ENCODE results near the gene ISOC1. TPM values are rescaled to one million over a fixed set of nuclear protein-coding genes. Genes with fewer than 3 reads are reported as not detected.

ISOC1 gene
- total and polyA plus RNA-seq, 10 of the 15 experiments (the other 5 are each of a cell fraction or from before 2014, with no cell fraction given) = 12.6 to 61.8 (median 29.9) TPM

GRCh38 chr5:129061849-129062248 lies 32.7 kb upstream of the ISOC1 start:
- Histone ChIP-seq H3K4me1 (ENCODE audit: control insufficient read depth, insufficient read depth, low read length) (no peaks in the 10 kb centered on the region), H3K27ac (ENCODE audit: control insufficient read depth, insufficient read depth) (no peak overlapping the region), H3K4me2 (ENCODE audit: control insufficient read depth, insufficient read depth) (no peak overlapping the region), H4K20me1 (ENCODE audit: control insufficient read depth, insufficient read depth) (no peaks in the 10 kb centered on the region), H3K36me3 (ENCODE audit: control insufficient read depth in 2 of 2, insufficient read depth in 2 of 2, low read length in 1 of 2) (no peaks in the 10 kb centered on the region), H3K79me2 (ENCODE audit: control insufficient read depth, insufficient read depth, low read length) (no peaks in the 10 kb centered on the region), H3K9ac (ENCODE audit: control insufficient read depth, insufficient read depth, low read length) (no peak overlapping the region), H3K9me3 (replicated peaks; ENCODE audit: control insufficient read depth, insufficient read depth, low read length) (no peaks in the 10 kb centered on the region), H3K4me3 (no peak overlapping the region), H3K27me3 (replicated peaks in 1 of 2; ENCODE audit: control insufficient read depth in 2 of 2, insufficient read depth in 2 of 2, low read length in 1 of 2) (no peaks in the 10 kb centered on the region), H2AFZ (ENCODE audit: control insufficient read depth, low read depth, low read length) (no peak overlapping the region)
- SMC1A ChIA-PET (ENCODE audit: uncharacterized antibody, unreplicated experiment) = no interaction called here
- TF ChIP-seq TCF12 (IDR thresholded peaks at IDR 0.05; ENCODE audit: low read depth, low read length) (no peak), E2F8 (IDR thresholded peaks at IDR 0.05; ENCODE audit: low read depth, partially characterized antibody) (no peak), SIN3A (IDR thresholded peaks at IDR 0.05; ENCODE audit: low read depth, low read length) (no peak), STAT3 (IDR thresholded peaks at IDR 0.05; ENCODE audit: low read depth, low read length) (no peak), ZBED1 (IDR thresholded peaks at IDR 0.05; ENCODE audit: borderline replicate concordance) (no peak), ETV6 (conservative IDR thresholded peaks at IDR 0.05 in 1 of 2, IDR thresholded peaks at IDR 0.05 in 1 of 2; ENCODE audit: borderline replicate concordance in 1 of 2, low read depth in 1 of 2) (no peak), EP300 (IDR thresholded peaks at IDR 0.05; ENCODE audit: borderline replicate concordance in 1 of 2, control insufficient read depth in 1 of 2, low read depth in 2 of 2, low read length in 2 of 2) (no peak), MTA2 (IDR thresholded peaks at IDR 0.05; ENCODE audit: low read depth) (no peak), ESRRA (IDR thresholded peaks at IDR 0.05; ENCODE audit: low read length) (no peak), MEF2A (IDR thresholded peaks at IDR 0.05; ENCODE audit: insufficient read depth, low read depth, low read length) (no peak), CBX5 (IDR thresholded peaks at IDR 0.05; ENCODE audit: low read depth) (no peak), ZNF622 (IDR thresholded peaks at IDR 0.05) (no peak)
- TF ChIP-seq, protein P1, sequence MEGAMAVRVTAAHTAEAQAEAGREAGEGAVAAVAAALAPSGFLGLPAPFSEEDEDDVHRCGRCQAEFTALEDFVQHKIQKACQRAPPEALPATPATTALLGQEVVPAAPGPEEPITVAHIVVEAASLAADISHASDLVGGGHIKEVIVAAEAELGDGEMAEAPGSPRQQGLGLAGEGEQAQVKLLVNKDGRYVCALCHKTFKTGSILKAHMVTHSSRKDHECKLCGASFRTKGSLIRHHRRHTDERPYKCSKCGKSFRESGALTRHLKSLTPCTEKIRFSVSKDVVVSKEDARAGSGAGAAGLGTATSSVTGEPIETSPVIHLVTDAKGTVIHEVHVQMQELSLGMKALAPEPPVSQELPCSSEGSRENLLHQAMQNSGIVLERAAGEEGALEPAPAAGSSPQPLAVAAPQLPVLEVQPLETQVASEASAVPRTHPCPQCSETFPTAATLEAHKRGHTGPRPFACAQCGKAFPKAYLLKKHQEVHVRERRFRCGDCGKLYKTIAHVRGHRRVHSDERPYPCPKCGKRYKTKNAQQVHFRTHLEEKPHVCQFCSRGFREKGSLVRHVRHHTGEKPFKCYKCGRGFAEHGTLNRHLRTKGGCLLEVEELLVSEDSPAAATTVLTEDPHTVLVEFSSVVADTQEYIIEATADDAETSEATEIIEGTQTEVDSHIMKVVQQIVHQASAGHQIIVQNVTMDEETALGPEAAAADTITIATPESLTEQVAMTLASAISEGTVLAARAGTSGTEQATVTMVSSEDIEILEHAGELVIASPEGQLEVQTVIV (IDR thresholded peaks at IDR 0.05; ENCODE audit: borderline replicate concordance, partially characterized antibody) = no peak
- RAD21 ChIA-PET (ENCODE audit: unreplicated experiment) = no interaction called here
- WGBS (ENCODE audit: insufficient coverage, insufficient replicate concordance, low lambda C conversion rate, missing lambda C conversion rate) = 0% methylated on average over 2 of the region's 2 CpGs
- FAIRE-seq (no peak), ATAC-seq (no peak), DNase-seq (ENCODE audit: low read depth, low spot score) (no peak)
- intact Hi-C loops (cut with micrococcal nuclease; ENCODE audit: unreplicated experiment) (no loop called here), in situ Hi-C loops (cut with MboI) (no loop called here)
- CTCF ChIA-PET = no interaction called here
- POLR2A ChIA-PET = no interaction called here
- no TSS peak for BruUV-seq (replicated peaks)
